ENCODE results near the gene LIPE.

The LIPE gene

GRCh38 chr19:42360787-42361544, 66.2 kb downstream of the LIPE start:
- no peaks in the 10 kb centered on the region; the same call in 1 of the 2 replicates for H3K9me3 ChIP-seq
- H3K27ac ChIP-seq, result no peak overlapping the region
- H4K20me1 ChIP-seq, result no peaks in the 10 kb centered on the region
- H3K36me3 ChIP-seq, result peaks cover 44% of the 10 kb centered on the region
- no peaks in the 10 kb centered on the region for H3K27me3 ChIP-seq
- no peak overlapping the region for H3K9ac ChIP-seq
- peaks cover 38% of the 10 kb centered on the region for H3K4me1 ChIP-seq
- H3K4me3 ChIP-seq, result no peak overlapping the region
- H3K4me2 ChIP-seq, result no peak overlapping the region
- no peak for TF ChIP-seq Cebpa-rat (IDR thresholded peaks at IDR 0.05)

- H4K20me1 ChIP-seq, result no peaks in the 10 kb centered on the region
- H3K9ac ChIP-seq, result no peak overlapping the region
- H3K27ac ChIP-seq, result peak overlapping the region; percentile 18; the same call in 1 of the 2 replicates
- no peak for TF ChIP-seq Cebpa-rat (IDR thresholded peaks at IDR 0.05)
- H3K4me1 ChIP-seq, result peaks cover 14% of the 10 kb centered on the region
- no peaks in the 10 kb centered on the region for H3K27me3 ChIP-seq
- no peak overlapping the region for H3K4me3 ChIP-seq
- H3K4me2 ChIP-seq, result no peak overlapping the region
- no peaks in the 10 kb centered on the region for H3K9me3 ChIP-seq
- peaks cover 72% of the 10 kb centered on the region for H3K36me3 ChIP-seq
Measured at GRCh38 chr19:42357290-42357689, 69.9 kb downstream of the LIPE start.

GRCh38 chr19:42356686-42357085, 70.5 kb downstream of the LIPE start:
- no peaks in the 10 kb centered on the region for H3K27me3 ChIP-seq
- H3K9ac ChIP-seq, result no peak overlapping the region
- no peak overlapping the region for H3K4me3 ChIP-seq
- peaks cover 17% of the 10 kb centered on the region for H3K4me1 ChIP-seq
- no peaks in the 10 kb centered on the region for H4K20me1 ChIP-seq
- H3K9me3 ChIP-seq, result no peaks in the 10 kb centered on the region
- no peak overlapping the region for H3K27ac ChIP-seq
- no peak for TF ChIP-seq Cebpa-rat (IDR thresholded peaks at IDR 0.05)
- peaks cover 71% of the 10 kb centered on the region for H3K36me3 ChIP-seq
- no peak overlapping the region for H3K4me2 ChIP-seq

DNA sequence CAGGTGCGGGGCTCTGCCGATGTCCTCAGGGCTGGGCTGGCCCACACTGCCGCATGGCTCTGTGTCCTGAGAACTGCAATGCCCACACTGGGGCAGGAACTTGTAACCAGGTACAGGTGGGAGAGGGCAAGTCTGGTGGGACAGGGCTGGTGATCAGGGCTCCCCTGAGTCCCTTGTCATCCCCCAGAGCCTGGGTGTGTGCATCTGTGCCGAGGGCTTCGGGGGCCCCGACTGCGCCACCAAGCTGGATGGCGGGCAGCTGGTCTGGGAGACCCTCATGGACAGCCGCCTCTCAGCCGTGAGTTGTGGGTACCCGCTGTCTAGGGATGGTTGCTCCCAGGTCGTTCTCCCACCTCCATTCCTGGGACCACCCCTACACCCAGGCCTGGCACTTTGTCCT, 71.3 kb downstream of the LIPE start:
- no peak overlapping the region for H3K4me2 ChIP-seq
- no peak overlapping the region for H3K4me3 ChIP-seq
- H4K20me1 ChIP-seq, result no peaks in the 10 kb centered on the region
- H3K27ac ChIP-seq, result no peak overlapping the region
- no peaks in the 10 kb centered on the region for H3K27me3 ChIP-seq
- H3K9ac ChIP-seq, result no peak overlapping the region
- no peak for TF ChIP-seq Cebpa-rat (IDR thresholded peaks at IDR 0.05)
- peaks cover 17% of the 10 kb centered on the region for H3K4me1 ChIP-seq
- peaks cover 72% of the 10 kb centered on the region for H3K36me3 ChIP-seq
- H3K9me3 ChIP-seq, result no peaks in the 10 kb centered on the region

- H3K27me3 ChIP-seq, result no peaks in the 10 kb centered on the region
- peaks cover 75% of the 10 kb centered on the region for H3K36me3 ChIP-seq
- no peak overlapping the region for H3K4me3 ChIP-seq
- H3K4me2 ChIP-seq, result peak overlapping the region; percentile 39
- H3K27ac ChIP-seq, result 0 out of 2 replicates have a peak overlapping the region, but pooled peaks have one; percentile 2
- H4K20me1 ChIP-seq, result no peaks in the 10 kb centered on the region
- TF ChIP-seq Cebpa-rat (IDR thresholded peaks at IDR 0.05), result no peak
- peaks cover 17% of the 10 kb centered on the region for H3K4me1 ChIP-seq
- H3K9ac ChIP-seq, result no peak overlapping the region
- H3K9me3 ChIP-seq, result no peaks in the 10 kb centered on the region
Measured at GRCh38 chr19:42353341-42354015, 73.7 kb downstream of the LIPE start.

DNA sequence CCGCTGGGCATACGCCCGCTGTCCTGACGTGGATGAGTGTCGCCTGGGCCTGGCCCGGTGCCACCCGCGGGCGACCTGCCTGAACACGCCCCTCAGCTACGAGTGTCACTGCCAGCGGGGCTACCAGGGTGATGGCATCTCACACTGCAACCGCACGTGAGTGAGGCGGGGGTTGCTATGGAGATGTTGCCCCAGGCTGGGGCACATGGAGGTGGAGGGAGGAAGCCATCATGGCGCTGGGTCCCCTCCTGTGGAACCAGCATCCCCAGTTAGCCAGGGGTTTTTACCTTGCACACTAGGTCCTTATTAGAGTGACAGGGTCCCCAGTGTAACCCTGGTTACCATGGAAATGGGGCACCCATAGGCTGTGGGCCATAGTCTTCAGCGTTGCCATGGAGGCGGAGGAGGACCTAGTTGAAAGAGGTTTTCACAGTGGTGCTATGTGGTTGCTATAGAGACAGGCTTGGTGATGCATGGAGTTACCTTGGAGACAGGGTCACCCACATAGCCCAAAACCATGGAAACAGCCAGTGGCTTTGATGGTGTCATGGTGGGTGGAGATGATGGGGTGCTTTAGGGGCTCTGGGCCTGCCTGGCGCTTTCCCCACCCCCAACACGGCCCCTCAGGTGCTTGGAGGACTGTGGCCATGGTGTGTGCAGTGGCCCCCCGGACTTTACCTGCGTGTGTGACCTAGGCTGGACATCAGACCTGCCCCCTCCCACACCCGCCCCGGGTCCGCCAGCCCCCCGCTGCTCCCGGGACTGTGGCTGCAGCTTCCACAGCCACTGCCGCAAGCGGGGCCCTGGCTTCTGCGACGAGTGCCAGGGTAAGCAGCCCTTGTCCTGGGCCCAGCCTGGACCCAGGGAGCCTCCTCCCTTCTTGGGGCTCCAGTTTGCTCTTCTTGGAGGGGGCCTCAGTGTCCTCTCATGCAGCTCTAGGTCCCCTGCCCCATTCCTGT, 74.6 kb downstream of the LIPE start:
- Histone ChIP-seq H3K9me3 (no peaks in the 10 kb centered on the region), H3K27me3 (no peaks in the 10 kb centered on the region), H3K4me1 (peaks cover 17% of the 10 kb centered on the region), H3K9ac (no peak overlapping the region), H3K36me3 (peaks cover 75% of the 10 kb centered on the region), H3K27ac (0 out of 2 replicates have a peak overlapping the region, but pooled peaks have one; percentile 2), H3K4me2 (peak overlapping the region; percentile 39), H3K4me3 (no peak overlapping the region), H4K20me1 (no peaks in the 10 kb centered on the region)
- TF ChIP-seq Cebpa-rat (IDR thresholded peaks at IDR 0.05), result no peak

All from BLaER1 (cell line).